Inferior parietal cortex (tissue), 1 donor: ENCODE measurements around the gene NAE1.
"Not testable (repeated sequence)": the region's sequence is repeated elsewhere in the genome, so short reads cannot be mapped to it uniquely, and the experiment has no call there.

ENCODE experiments used
- DNase-seq: peaks from one replicate; pipeline ENCODE4 v3.0.0-alpha.2; 2016; ENCODE audit errors: extremely low spot score

Gene NAE1

DNA sequence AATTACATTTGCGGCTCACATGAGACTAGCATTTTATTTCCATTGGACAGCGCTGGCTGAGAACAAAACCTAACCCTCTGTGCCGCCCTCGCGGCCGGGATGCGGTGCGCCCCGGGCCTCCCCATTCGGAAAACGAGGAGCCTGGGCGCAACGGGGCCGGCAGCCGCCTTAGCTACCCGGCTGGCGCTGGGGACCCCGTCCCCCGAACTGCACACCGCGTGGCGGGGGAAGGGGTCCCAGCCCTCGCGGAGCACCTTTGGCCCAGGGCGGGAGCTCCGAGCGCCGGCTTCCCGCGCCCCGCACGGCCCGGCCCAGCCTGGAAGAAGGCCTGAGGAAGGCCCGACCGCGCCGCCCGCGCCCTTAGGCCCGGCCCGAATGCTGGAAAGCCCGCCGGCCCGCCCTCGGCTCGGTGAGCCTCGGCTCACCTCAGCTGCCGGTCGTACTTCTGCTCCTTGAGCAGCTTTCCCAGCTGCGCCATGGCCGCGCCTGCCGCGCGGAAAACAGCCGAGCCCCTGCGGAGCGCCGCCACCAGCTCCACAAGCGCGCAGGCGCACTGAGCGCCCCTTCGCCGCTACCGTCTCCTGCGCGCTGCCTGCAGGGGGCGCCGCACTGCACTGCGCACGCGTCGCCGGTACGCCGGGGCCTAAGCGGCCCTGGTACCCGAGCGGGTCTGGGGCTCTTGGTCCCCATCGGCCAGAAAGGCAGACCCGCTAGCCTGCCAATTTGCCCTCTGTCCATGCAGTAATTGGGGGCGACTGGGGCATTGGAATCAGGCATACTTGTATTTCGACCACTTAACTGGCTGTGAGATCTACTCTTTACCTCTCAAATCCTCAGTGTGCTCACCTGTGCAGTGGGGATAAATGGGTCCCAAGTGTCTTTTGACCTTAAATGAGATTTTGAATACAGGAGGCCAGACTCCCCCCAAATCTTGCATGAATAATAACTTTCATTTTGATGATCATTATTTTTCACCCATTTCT is at the start of gene NAE1:
NAE1 (minus strand) TSS at position 555 of the 983 bp plus-strand sequence; CDS start at position 478, 77 bp downstream.
- DNase-seq: peak; percentile 93

DNA sequence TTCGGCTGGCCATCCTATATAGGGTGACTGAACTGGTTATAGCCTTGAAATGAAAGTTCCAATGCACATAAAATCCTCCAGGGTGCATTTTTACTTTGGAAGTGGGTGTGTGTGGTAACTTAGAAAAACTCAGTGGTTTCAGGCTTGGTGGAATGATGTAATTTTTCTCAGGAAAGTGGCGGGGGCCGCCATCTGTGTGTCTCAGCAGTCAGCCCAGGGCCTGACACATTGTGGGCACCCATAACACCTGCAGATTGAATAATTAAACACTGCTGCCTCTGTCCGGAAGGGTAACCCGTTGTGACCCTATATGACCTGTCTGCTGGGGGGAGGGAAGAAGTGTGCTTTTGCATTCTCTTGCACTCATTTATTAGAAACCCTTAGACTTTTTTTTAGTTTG is 47.3 kb upstream of the NAE1 start:
- DNase-seq: no peak

DNA sequence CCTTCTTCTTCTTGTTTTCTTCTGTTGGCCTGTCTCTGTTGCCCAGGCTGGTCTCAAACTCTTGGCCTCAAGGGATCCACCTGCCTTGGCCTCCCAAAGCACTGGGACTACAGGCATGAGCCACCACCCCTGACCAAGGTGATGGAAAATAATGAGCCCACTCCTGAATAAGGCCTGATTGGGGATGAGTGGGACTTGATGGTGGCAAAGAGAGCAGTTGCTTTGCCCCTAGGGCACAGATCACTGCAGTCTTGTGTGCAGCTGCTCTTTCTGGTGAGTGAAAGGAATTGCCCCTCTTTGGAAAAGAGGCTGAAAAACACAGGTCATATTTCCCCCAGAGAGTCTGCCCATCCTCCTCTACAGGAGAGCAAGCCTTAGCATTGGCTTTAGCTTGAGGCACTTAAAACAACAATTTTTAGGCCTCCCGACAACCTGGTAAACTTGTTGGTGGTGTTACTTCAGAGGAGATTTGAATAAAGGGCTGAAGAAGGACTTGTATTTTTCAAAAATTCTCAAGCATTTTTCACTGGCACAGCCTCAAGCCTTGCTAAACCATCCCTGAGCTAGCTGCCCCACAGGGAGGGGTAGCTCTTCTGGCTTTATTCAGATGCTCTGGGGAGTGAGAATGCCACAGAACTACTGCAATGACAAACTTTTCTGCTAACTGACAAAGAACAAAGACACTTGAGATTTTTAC is 43.5 kb upstream of the NAE1 start:
- DNase-seq: no peak

DNA sequence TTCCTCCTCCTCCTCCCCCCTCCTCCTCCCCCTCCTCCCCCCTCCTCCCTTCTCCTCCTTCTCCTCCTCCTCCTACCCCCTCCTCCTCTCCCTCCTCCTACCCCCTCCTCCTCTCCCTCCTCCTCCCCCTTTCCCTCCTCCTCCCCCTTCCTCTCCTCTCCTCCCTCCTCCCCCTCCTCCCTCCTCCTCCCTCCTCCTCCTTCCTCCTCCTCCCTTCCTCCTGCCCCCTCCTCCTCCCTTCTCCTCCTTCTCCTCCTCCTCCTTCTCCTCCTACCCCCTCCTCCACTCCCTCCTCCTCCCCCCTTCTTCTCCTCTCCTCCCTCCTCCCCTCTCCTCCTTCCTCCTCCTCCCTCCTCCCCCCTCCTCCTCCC is 42.9 kb upstream of the NAE1 start:
- DNase-seq: no peak

DNA sequence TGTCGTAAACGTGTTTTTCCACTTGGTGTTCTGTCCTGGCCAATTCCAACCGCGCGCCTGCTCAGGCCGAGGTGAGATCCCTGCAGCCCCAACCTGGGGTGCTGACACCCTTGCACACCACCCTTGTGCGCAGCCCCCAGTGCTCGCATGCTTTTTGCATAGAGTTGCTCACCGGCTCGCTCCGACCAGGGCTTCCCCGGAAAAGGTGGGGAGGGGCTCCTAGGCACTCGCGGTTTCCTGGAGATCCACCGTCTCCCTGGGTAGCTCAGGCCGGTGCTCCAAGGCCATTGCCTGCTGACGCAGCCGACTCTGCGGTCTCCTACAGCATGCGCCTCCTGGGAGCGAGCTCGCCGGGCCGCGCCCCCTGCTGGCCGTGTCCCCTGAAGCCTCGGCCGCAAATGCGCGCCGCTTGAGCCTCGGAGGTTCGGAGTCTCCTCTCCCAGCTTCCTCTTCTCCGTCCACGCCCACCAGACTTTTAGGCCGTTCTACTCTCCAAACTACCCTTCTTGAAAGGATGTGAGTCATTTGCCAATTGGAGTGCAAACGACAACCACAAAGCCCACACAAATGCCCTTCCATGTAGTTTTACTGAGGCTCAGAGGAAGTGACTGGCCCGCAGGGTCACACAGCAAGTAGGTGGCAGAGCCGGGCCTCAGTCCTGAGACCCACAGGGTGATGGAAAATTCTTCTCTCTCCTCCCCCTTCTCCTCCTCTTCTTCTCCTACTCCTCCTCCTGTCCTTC is 42.3 kb upstream of the NAE1 start:
- peak; percentile 87 for DNase-seq

DNA sequence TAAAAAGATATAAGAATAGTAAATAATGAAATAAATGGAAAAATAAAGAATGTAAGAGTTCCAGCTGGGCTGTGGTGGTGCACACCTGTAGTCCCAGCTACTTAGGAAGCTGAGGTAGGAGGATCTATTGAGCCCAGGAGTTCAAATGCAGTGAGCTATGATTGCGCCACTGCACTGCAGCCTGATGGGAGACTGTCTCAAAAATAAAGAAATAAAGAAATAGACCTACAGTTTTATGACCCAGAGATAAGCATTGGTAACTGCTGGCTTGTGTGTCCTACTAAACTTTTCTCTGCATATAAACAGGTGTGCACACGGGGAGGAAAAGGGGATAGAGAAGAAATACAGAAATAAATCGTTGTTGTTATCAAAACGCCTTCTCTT is 41.8 kb upstream of the NAE1 start:
- DNase-seq: no peak

DNA sequence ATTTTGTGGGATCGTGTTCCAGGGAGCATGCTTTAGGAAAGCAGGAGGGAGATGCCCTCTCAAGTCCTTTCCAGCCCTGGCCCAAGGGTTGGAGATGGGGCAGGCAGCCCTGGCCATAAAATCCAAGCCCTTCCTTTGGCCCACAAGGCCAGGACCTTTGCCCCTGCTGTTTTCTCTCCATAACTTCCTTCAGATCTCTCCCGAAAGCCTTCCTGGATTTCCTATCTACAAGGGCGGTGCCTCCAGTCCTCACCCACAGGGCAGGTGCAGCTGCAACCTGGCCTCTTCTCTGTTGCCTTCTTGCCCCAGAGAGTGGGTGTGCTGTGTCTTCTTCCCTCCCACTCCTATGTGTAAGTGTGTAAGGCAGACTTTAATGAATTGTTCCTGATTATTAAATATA is 41.1 kb upstream of the NAE1 start:
- no peak for DNase-seq

DNA sequence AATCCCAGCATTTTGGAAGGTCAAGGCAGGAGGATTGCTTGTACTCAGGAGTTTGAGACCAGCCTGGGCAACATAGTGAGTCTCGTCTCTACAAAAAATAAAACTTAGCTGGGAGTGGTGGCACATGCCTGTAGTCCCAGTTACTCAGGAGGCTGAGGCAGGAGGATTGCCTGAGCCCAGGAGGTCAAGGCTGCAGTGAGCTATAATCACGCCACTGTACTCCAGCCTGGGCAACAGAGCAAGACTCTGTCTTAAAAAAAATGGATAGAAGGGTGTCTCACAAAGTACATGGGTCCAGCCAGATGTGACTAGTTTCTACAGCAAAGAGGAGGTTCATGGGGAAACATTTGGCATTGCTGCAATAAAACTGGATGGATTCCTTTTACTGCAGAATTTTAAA is 40.6 kb upstream of the NAE1 start:
- not testable (repeated sequence) for DNase-seq

DNA sequence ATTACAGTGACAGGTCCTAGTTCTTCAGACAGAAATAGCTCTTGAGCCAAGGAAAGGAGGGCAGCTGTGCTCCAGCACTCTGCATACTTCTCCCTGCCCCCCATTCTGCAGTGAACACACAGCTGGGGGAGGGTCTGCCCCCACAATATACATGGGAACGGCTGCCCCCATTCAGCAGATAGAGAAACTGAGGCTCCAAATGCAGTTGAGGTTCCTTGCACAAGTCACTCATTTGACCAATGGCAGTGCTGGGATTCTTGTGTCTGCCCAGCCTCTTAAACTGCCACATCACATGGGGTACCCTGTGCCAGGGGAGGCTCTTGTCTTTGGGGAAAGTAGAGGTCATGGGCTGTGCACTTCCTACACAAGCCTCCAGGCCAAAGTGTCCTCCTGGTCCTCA is 38.6 kb upstream of the NAE1 start:
- DNase-seq: no peak

DNA sequence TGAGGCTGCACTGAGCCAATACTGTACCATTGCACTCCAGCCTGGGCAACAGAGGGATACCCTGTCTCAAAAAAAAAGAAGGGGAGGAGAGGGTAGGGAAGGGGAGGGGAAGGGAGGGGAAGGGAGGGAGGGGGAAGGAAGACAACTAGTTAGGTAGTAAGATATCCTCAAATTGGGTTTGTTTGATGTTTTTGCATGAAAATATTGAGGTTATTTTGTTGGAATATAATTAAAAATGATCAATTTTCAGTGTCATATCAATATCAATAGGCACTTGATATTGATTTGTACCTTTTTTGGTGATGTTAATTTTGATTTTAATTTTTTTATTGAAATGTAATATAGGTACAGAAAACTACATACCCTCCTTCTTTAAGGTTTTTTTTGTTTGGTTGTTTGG is 32.9 kb upstream of the NAE1 start:
- DNase-seq: no peak

DNA sequence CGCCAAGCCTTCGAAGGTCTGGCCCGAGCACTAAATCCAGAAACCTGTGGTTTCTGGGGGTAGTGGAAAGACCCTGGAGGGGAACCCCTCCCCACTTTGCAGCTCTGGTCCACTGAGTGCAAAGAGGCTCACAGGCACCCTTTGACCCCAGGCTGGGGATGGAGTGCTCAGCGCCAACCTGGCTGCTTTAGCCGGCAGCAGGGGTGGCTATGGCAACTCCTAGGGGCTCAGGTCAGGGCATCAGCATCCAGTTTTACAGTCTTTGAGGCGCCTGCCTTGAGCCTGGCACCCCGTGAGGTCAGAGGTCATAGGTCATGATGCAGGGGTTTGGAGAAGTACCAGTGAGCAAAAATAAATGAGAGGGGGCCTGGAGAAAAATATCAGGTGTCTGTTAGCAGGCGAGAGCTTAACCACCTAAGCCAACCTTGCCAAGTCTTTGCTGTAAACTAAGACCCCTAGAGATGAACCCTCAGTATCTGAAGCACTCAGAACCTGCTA is 31.3 kb upstream of the NAE1 start:
- DNase-seq: no peak

DNA sequence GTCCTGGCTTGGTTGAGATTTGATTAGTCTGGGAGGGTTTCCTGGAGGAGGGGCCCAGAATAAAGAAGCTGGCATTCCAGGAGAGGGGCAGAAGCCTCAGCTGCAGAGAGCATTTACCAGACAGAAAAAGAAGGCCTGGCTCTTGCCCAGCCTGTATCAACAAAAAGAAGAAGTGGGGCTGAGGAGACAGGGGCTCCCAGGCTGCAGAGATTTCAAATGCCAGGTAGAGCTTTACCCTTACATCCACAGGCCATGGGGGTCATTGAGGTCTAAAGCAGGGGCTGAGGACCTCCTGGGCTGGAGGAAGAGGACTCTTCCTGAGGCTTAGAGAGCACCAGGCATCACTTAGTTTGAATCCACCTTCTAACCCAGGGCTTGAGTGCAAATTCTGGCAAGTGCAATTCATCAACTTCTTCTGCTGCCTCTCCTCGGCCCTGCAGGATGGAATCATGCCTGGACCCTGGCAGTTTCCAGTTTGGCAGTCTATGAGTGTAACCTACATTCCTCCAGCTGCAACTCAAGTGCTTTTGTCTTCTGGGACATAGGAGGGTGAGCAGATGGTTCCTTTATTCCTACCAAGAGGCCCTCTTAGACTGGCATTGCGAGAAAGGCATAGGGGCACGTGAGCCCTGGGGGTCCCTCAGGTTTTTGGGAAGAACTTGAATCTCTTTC is 28.8 kb upstream of the NAE1 start:
- DNase-seq: no peak

DNA sequence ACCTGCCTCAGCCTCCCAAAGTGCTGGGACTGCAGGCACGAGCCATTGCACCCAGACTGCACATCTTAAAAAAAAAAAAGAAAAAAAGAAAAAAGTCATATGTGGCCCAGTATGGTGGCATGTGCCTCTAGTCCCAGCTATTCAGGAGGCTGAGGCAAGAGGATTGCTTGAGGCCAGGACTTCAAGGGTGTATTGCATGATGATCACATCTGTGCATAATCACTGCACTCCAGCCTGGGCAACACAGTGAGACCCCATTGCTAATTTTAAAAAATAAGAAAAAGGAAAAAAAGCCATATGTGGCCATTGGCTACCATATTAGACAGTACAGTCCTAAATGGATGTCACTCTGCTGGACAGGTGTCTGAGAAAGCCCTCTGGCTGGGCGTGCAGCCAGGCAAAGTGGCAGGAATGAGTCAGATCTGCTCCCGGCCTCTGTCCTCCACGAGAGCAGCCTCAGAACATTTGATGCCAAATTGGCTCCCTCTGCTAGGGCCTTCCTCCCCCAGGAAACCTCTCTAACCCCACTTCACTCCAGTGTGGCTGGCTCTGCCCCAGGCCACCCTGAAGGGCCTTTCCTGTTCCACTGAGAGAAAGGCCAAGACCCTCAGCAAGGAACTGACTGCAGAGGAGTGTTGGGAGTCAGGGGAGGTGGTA is 28.1 kb upstream of the NAE1 start:
- DNase-seq: no peak

DNA sequence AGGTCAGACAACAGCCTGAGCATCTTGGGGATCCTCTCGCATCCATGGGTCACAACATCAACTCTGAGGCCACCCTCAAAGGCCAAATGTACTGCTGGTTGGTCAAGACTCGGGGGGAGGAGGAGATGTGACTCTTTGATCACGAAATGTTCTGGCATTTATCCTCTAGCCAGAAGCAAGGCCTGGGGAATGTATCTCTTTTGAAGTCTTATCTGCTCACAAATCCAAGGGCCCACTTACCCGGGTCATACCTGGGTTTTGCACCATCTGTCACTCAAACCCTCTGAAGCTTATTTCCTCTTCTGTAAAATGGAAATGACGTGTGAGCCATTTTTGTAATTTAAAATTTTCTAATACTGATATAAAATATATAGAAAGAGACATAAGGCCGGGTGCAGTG is 26.7 kb upstream of the NAE1 start:
- DNase-seq: no peak

DNA sequence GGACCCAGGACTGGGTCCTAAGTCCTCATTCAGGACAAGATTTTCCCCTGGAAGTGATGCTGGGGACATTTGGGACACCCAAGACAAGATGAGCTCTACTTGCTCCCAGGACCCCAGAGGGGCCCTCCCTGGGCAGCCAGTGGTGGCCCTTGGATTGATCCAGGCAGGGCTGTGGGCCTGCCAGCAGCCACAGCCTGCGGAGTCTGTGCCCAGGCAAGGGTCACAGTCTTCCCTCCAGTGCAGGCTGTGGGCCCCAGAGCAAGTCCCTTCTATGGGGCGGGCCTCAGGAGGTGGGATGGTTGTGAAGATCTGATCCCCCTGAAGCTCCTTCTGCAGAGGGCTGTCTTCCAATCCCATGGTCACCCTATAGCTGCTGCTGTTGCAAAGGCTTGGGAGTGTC is 26.0 kb upstream of the NAE1 start:
- DNase-seq: no peak

DNA sequence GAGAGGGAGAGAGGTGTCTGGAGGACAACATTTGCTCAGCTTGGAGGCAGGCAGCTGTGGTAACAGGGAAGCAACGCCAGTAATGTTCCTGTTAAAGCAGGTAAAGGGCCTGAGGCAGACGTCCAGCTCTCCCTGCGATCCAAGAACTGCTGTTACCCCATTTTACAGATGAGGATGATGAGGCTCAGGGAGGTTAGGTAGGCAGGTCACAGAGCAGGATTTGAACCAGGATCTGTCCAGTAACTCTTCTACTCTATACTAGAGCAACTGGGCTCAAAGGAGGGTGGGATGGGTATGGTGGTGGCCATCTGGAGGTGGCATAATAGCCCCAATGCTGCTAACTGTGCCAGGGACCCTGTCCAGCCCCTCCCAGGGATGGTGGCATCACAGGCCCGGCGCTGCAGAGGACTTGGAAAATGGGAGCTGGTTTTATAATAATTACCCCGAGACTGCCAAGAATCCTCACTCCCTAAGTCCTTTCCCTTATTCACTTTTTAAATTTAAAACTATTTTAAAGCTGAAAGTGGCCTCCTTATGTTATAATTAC is 25.5 kb upstream of the NAE1 start:
- no peak for DNase-seq

DNA sequence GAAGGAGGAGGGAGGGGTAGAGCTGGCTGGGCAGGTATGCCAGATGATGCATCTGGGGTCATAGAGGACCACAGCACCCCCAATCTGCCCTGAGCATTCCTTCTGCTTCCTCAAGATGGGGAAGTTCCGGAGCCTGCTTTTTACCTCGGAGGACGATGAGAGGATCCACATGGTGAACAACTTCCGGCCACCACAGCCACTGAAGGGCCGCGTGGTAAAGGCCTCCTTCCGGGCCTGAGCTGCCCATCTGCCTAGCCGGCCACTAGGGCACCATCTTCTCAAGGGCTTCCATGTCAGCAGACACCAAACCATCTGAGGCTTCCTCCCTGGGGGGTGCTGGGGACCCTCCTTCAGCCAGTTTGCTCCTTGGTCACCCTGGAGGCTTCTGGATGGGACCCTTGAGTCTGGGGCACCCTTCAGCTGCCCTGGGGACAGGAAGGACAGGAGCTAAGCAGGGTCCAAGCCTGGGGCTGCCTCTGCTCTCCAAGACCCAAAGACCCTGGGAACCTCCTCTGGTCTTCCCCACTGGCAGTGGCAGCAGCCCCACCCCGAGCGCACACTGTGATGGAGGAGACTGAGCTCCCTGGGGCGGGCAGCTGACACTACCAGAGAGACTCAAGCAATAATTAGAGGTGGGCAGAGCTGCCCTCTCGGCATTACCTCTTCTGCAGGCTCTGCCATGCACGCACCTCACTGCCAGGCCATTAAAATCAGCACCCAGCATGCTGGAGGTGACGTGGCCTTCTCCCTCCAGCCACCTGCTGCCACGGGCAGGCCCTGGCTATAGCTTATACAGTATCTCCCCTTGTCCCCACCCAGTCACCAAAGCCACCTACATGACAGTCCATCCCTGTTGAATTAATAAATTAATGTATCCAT is 22.7 kb upstream of the NAE1 start:
- DNase-seq: no peak

DNA sequence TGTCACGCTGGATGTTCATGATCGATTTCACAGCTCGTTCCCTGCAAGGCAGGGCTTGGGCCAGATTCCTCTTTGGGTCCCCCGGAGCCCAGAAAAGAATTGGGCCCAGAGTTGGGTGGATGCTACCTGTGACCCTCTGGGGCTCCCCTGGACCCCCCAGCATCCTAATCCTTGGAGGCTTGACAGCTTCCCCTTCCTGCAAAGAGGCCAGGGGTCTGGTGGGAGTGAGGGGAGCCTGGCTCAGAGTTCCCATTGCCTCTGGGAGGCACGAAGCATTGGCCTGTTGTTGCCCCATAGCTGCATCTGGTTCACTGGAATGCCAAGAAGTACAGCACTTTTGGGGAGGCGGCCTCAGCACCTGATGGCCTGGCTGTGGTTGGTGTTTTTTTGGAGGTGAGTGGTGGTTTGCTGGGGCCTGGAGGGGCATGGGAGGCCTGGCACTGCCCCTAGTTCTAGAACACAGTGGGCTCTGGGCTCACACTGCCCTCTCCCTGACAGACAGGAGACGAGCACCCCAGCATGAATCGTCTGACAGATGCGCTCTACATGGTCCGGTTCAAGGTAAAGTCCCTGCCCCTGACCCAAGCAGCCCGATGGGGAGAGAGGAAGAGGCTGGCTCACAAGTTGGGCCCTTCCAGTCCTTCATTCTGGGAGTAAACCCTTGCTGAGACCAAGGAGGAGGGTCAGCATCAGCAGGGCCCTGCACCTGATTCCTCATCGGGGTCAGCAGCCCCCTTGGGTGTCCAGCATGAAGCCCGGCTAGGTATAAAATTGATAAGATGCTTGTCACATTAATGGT is 20.6 kb upstream of the NAE1 start:
- no peak for DNase-seq
